Mucosa of stomach (tissue), 1 donor: Measurements from ENCODE around the gene BIN1.

Experiments used
- H3K27me3 ChIP-seq: one replicate; pipeline ENCODE4 v1.7.0; 2013; ENCODE audit warnings: mild to moderate bottlenecking, low read length; ENCODE audit not compliant: control insufficient read depth, insufficient read depth
- H3K36me3 ChIP-seq: one replicate; pipeline ENCODE4 v1.7.0; 2013; ENCODE audit warnings: low read length; ENCODE audit not compliant: control insufficient read depth, insufficient read depth
- H3K4me1 ChIP-seq: one replicate; pipeline ENCODE4 v1.7.0; 2013; ENCODE audit warnings: mild to moderate bottlenecking, low read length; ENCODE audit not compliant: control insufficient read depth, insufficient read depth
- H3K4me3 ChIP-seq: one replicate; pipeline ENCODE4 v1.7.0; 2013; ENCODE audit warnings: low read length
- H3K9ac ChIP-seq: one replicate; pipeline ENCODE4 v1.7.0; 2013; ENCODE audit warnings: mild to moderate bottlenecking, low read length, moderate library complexity
- H3K9me3 ChIP-seq: one replicate; pipeline ENCODE4 v1.7.0; 2013; ENCODE audit warnings: mild to moderate bottlenecking, low read length, moderate library complexity; ENCODE audit not compliant: control insufficient read depth
- donor health status: Pancreatic carcinoma.

The BIN1 gene

DNA sequence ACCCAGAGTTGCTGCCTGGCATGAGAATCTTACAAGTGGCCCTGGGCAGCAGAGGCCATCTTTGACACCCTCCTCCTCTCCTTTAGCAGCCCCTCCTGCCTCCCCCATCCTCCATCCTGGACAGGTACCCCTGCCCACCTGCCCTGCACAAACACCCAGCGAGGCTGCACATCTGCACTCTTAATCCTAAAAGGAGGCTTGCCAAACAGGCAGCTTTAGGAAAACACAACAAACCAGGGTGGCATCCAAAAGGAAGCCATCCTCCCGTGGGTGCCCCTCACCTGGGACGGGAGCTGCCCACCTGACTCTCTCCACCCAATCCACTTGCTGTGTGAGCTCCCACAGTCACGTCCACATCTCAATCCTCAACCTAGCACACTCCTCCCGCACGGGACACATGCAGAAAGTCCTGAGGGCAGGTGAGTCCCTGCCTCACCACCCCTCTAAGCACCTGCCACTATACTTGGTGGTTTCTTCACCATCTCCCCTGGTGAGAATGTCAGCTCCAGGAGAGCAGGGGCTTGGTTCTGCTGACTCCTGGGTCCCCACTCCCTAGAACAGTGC is 5.8 kb downstream of the BIN1 start:
- peak overlapping the region; percentile 30 for H3K9ac ChIP-seq
- peaks cover 73% of the 10 kb centered on the region for H3K4me1 ChIP-seq
- H3K36me3 ChIP-seq = no peaks in the 10 kb centered on the region
- H3K9me3 ChIP-seq = no peaks in the 10 kb centered on the region
- no peak overlapping the region for H3K4me3 ChIP-seq
- H3K27me3 ChIP-seq = no peaks in the 10 kb centered on the region

DNA sequence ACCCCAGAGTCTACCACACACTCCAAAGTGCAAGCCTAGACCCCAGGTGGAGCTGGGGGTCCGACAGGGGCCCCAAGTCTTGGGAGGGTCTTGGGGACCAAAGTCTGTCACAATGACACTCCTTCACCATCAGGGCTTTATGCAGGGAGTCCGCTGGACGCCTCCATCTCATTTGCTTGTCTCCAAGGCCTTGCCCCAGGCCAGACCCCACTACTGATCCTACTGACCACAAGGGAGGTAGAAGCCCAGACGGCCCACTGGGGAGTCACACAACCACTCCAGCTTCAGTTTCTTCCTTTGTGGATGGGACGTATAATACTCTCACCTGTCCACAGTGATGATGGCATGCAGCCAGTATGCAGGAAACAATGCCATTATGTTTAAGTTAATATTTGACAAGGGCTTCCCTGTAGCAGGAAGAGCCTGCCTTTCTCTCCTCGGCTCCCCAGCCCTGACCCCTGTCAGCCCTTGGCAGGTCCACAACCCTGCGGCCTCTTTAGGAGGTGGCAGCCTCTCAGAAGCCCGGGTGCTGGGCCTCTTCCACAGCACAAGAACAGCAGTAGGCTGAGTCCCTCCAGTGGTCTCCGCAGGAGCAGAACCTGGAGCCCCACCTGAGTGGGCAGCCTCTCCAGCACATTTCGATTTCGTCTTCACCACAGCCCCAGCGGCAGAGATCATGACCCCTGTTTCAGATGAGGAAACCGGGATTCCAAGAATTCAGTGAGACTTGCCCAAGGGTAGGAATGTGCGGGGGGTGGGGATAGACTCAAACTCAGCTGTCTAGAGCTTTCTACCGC is 6.5 kb downstream of the BIN1 start:
- no peaks in the 10 kb centered on the region for H3K9me3 ChIP-seq
- H3K4me3 ChIP-seq = no peak overlapping the region
- no peaks in the 10 kb centered on the region for H3K27me3 ChIP-seq
- peaks cover 78% of the 10 kb centered on the region for H3K4me1 ChIP-seq
- no peaks in the 10 kb centered on the region for H3K36me3 ChIP-seq
- H3K9ac ChIP-seq = peak overlapping the region; percentile 30

- peaks cover 78% of the 10 kb centered on the region for H3K4me1 ChIP-seq
- no peaks in the 10 kb centered on the region for H3K36me3 ChIP-seq
- no peaks in the 10 kb centered on the region for H3K9me3 ChIP-seq
- H3K4me3 ChIP-seq = no peak overlapping the region
- no peaks in the 10 kb centered on the region for H3K27me3 ChIP-seq
- H3K9ac ChIP-seq = no peak overlapping the region
Measured at GRCh38 chr2:127098711-127099110, 8.2 kb downstream of the BIN1 start.

DNA sequence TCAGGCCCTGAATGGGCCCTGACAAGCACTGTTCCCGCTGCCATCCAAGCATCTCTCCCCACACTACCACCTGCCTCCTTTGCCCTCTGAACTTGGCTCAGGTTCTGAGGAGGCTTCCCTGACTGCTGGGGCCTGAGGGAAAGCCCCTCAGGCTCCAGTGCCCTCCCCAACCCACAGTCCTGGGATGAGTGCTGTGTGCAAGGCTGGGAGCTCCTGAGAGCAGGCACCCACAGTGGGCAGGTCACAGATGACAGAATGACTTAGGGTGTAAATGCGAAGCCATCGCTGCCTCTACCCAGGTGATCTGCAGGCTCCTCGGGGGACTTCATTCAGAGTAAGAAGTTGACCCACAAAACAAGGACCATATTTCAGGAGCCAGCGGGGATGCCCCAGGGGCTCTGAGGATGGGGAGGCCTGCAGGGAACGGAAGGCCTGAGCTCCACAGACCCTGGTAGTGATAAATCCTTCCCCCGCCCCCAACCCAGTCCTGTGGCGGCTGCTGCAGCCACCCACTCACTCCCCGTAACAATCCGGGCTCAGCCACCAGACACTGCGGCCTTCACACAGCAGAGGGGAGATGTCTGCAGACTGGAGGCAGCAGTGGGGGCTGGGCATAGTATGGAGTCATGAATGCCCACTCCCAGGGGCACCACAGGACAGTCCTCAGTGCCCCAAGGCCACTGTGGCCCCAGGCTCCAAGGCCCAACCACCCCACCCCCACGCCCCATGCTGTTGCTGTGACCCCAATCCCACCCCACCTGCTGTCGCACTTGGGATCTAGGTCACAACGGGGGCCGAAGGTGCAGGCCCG is 8.9 kb downstream of the BIN1 start:
- Histone ChIP-seq H3K36me3 (no peaks in the 10 kb centered on the region), H3K4me3 (no peak overlapping the region), H3K4me1 (peaks cover 79% of the 10 kb centered on the region), H3K9ac (peak overlapping the region; percentile 10), H3K27me3 (no peaks in the 10 kb centered on the region), H3K9me3 (no peaks in the 10 kb centered on the region)

DNA sequence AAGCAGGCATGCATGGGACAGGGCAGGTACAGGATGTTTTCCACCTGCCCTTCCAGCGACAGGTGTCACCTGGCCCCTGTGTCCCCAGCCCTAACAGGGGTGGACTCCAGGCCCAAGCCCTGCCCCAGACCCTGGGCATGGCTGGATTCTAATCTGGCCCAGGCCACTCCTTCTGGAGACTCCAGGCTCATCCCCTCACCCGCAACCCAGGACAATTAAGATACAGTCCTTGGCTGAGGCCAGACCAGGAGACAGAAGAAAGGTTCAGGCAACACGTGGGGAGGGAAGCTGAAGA is 9.5 kb downstream of the BIN1 start:
- peaks cover 84% of the 10 kb centered on the region for H3K4me1 ChIP-seq
- H3K9ac ChIP-seq = peak overlapping the region; percentile 10
- no peaks in the 10 kb centered on the region for H3K9me3 ChIP-seq
- H3K4me3 ChIP-seq = no peak overlapping the region
- H3K36me3 ChIP-seq = no peaks in the 10 kb centered on the region
- H3K27me3 ChIP-seq = no peaks in the 10 kb centered on the region

- H3K9me3 ChIP-seq = no peaks in the 10 kb centered on the region
- H3K9ac ChIP-seq = peak overlapping the region; percentile 10
- H3K4me1 ChIP-seq = peaks cover 88% of the 10 kb centered on the region
- no peaks in the 10 kb centered on the region for H3K27me3 ChIP-seq
- H3K4me3 ChIP-seq = no peak overlapping the region
- H3K36me3 ChIP-seq = no peaks in the 10 kb centered on the region
Measured at GRCh38 chr2:127096718-127097470, 10.1 kb downstream of the BIN1 start.

DNA sequence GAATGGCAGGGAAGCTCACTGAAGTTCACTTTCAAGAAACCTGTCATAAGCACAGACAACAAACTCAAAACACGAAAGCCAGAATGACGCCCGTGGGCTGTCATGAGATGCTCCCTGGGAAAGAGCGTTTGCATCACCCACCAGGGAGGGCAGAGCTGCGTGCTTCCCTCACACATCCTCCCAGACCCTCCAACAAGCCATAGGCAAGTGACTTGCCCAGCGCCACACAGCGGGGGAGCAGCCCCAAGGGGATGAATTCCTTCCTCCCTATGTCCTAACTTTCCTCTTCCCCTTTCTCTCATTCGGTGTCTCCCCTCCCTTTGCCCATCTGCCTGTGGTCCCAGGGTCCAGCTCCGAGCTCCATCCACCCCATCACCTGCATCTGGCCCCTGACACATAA is 10.7 kb downstream of the BIN1 start:
- Histone ChIP-seq H3K4me3 (no peak overlapping the region), H3K9ac (no peak overlapping the region), H3K9me3 (no peaks in the 10 kb centered on the region), H3K36me3 (no peaks in the 10 kb centered on the region), H3K4me1 (peaks cover 82% of the 10 kb centered on the region), H3K27me3 (no peaks in the 10 kb centered on the region)

GRCh38 chr2:127095784-127096183 is 11.2 kb downstream of the BIN1 start:
- no peaks in the 10 kb centered on the region for H3K9me3 ChIP-seq
- no peaks in the 10 kb centered on the region for H3K27me3 ChIP-seq
- no peak overlapping the region for H3K9ac ChIP-seq
- peaks cover 77% of the 10 kb centered on the region for H3K4me1 ChIP-seq
- no peaks in the 10 kb centered on the region for H3K36me3 ChIP-seq
- H3K4me3 ChIP-seq = no peak overlapping the region

GRCh38 chr2:127095367-127095641 is 11.7 kb downstream of the BIN1 start:
- Histone ChIP-seq H3K4me1 (peaks cover 72% of the 10 kb centered on the region), H3K4me3 (no peak overlapping the region), H3K9ac (no peak overlapping the region), H3K27me3 (no peaks in the 10 kb centered on the region), H3K9me3 (no peaks in the 10 kb centered on the region), H3K36me3 (no peaks in the 10 kb centered on the region)

DNA sequence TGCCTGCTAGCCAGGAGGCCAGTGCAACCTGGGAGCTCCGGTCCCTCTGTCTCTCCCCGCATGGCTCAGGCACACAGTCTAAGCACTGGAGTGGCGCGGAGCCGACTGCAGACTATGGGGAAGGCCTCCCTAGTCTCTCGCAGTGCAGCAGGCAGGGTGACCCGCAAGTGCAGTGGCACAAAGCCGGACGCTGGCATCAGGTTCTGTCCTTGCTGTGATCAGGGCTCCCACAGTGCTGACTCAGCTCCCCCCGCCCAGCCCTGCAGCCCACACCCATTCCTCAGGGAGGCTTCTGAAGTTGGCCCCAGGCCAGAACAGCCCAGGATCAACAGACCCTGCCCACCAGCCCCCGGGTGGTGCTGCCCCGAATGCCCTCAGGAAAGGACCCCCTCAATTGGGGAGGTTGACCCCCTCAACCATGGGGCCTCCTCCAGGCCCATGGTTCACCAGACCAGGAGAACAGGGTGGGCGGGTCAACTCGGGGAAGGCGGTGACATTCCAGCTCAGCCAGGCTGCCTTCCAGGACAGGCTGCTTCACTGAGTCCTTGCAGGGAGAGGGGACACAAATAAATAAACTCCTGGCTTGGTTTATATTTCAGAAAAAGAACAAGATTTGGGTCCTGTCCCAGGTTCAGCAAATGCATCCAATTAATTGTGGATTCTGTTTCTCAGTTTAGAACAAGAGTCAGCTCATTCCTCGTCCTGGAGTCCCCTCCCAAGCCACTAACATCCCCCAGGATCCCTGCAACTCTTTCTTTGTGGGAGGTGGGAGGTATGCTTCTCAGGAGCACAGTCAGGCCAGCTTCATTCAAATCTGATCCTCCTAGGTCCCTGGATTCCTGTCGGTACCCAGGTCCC is 12.2 kb downstream of the BIN1 start:
- no peaks in the 10 kb centered on the region for H3K27me3 ChIP-seq
- peaks cover 69% of the 10 kb centered on the region for H3K4me1 ChIP-seq

GRCh38 chr2:127093648-127094210 is 13.2 kb downstream of the BIN1 start:
- Histone ChIP-seq H3K4me1 (peaks cover 72% of the 10 kb centered on the region), H3K36me3 (no peaks in the 10 kb centered on the region), H3K27me3 (no peaks in the 10 kb centered on the region), H3K9ac (no peak overlapping the region), H3K4me3 (no peak overlapping the region), H3K9me3 (no peaks in the 10 kb centered on the region)

More for the DNA sequence above, 12.2 kb downstream of the BIN1 start:
- Histone ChIP-seq H3K9ac (no peak overlapping the region), H3K4me3 (no peak overlapping the region), H3K36me3 (no peaks in the 10 kb centered on the region), H3K9me3 (no peaks in the 10 kb centered on the region)
